HCT116 (cell line): Measurements from ENCODE around the gene SLX9. TPM values are rescaled to one million over a fixed set of nuclear protein-coding genes. Genes with fewer than 3 reads are reported as not detected.

Experiments used
- ATAC-seq: fragments of 200-7000 bp; cut with Tn5 transposase; 2 replicates; pipeline ENCODE4 v1.9.1; 2020; ENCODE audit warnings: mild to moderate bottlenecking, moderate library complexity
- BruUV-seq: library from RNA; stranded (reverse); fragments of 400-500 nt; replicated peaks from 2 replicates; lab custom pipeline; 2021; lab: Mats Ljungman, UMichigan
- CTCF ChIA-PET: fragments of 300-600 bp; sonication (Branson Sonifier 250); formaldehyde crosslinking; loops from one replicate; lab custom pipeline; 2021; ENCODE audit warnings: antibody characterized with exemption; lab: Charles Lee
- POLR2A ChIA-PET: fragments of 300-600, 350-600 bp; sonication (Branson Sonifier 250); formaldehyde crosslinking; loops from one replicate; lab custom pipeline; 2021; ENCODE audit warnings: antibody characterized with exemption; lab: Charles Lee
- RAD21 ChIA-PET, 2 experiments: fragments of 300-600 bp; sonication (Branson Sonifier 250); formaldehyde crosslinking; loops; one replicate each; lab custom pipeline; 2023; ENCODE audit warnings: low total read pairs in 2 of 2; ENCODE audit not compliant: uncharacterized antibody in 2 of 2, unreplicated experiment in 2 of 2, low non-redundant PET in 1 of 2; lab: Charles Lee
- DNase-seq: peaks from one replicate; pipeline ENCODE4 v3.0.0-alpha.2; 2010; ENCODE audit warnings: low read depth, low spot score
- H2AFZ ChIP-seq: fragments of 200-600 bp; shearing (Covaris generic), sonication (generic); 2 replicates; pipeline ENCODE4 v1.6.1; 2017; ENCODE audit warnings: low read depth, mixed run types, mixed read lengths, antibody characterized with exemption, low read length; ENCODE audit not compliant: poor library complexity, severe bottlenecking
- H3K27ac ChIP-seq: 2 replicates; pipeline ENCODE4 v1.5.1; 2012; ENCODE audit warnings: low read depth, low read length
- H3K27me3 ChIP-seq: fragments of 200-600 bp; sonication (generic); 2 replicates; pipeline ENCODE4 v1.6.1; 2016; ENCODE audit warnings: mixed run types, low read length, mixed read lengths; ENCODE audit not compliant: insufficient read depth
- H3K36me3 ChIP-seq, 2 experiments: fragments of 200-500 bp in 1 of 2; fragments of 200-600 bp in 1 of 2; sonication (Bioruptor generic) in 1 of 2; sonication (generic) in 1 of 2; 2 replicates each; pipeline versions ENCODE4 v1.5.1 to v1.6.1; 2014 to 2016; ENCODE audit warnings: low read length in 2 of 2, inconsistent platforms in 1 of 2, mixed read lengths in 1 of 2, mixed run types in 1 of 2; ENCODE audit not compliant: insufficient read depth in 2 of 2, control insufficient read depth in 1 of 2
- H3K4me1 ChIP-seq, 2 experiments: fragments of 200-600 bp in 1 of 2; sonication (generic) in 1 of 2; 2 replicates each; pipeline versions ENCODE4 v1.5.1 to v1.6.1; 2012 to 2017; ENCODE audit warnings: low read length in 2 of 2, inconsistent platforms in 1 of 2, mild to moderate bottlenecking in 1 of 2, mixed read lengths in 1 of 2, mixed run types in 1 of 2, moderate library complexity in 1 of 2; ENCODE audit not compliant: insufficient read depth in 2 of 2, control insufficient read depth in 1 of 2
- H3K4me2 ChIP-seq: fragments of 200-600 bp; sonication (generic); 2 replicates; pipeline ENCODE4 v1.6.1; 2017; ENCODE audit warnings: mixed run types, low read length, mixed read lengths
- H3K4me3 ChIP-seq, 2 experiments: fragments of 200-600 bp in 1 of 2; sonication (generic) in 1 of 2; replicated peaks in 1 of 2; 2 replicates each; pipeline ENCODE4 v1.5.1; 2011 to 2016; ENCODE audit warnings: low read length in 2 of 2, control low read depth in 1 of 2, low read depth in 1 of 2, mild to moderate bottlenecking in 1 of 2, mixed read lengths in 1 of 2, mixed run types in 1 of 2
- H3K79me2 ChIP-seq: fragments of 200-600 bp; sonication (generic); 2 replicates; pipeline ENCODE4 v1.6.1; 2017; ENCODE audit warnings: mild to moderate bottlenecking, mixed run types, low read length, moderate library complexity, mixed read lengths; ENCODE audit not compliant: insufficient read depth
- H3K9ac ChIP-seq: fragments of 200-600 bp; sonication (generic); 2 replicates; pipeline ENCODE4 v1.6.1; 2016; ENCODE audit warnings: low read length, mixed read lengths
- H3K9me2 ChIP-seq: fragments of 200-600 bp; sonication (generic), shearing (Covaris generic); 2 replicates; pipeline ENCODE4 v1.6.1; 2017; ENCODE audit warnings: mixed run types, mild to moderate bottlenecking, moderate library complexity; ENCODE audit not compliant: insufficient read depth
- H3K9me3 ChIP-seq, 2 experiments: fragments of 200-500 bp in 1 of 2; fragments of 200-600 bp in 1 of 2; sonication (Bioruptor generic) in 1 of 2; sonication (generic) in 1 of 2; 2 replicates each; pipeline ENCODE4 v1.6.1; 2014 to 2017; ENCODE audit warnings: low read length in 2 of 2, mixed read lengths in 2 of 2, inconsistent platforms in 1 of 2, low read depth in 1 of 2, mild to moderate bottlenecking in 1 of 2, mixed run types in 1 of 2, moderate library complexity in 1 of 2; ENCODE audit not compliant: control insufficient read depth in 1 of 2, insufficient read depth in 1 of 2
- H4K20me1 ChIP-seq: fragments of 200-600 bp; sonication (generic), shearing (Covaris generic); 2 replicates; pipeline ENCODE4 v1.6.1; 2017; ENCODE audit warnings: mixed run types, mild to moderate bottlenecking, moderate library complexity; ENCODE audit not compliant: insufficient read depth
- CBX3 ChIP-seq: IDR thresholded peaks from 2 replicates; pipeline ENCODE4 v1.6.1; 2012; ENCODE audit warnings: low read depth
- CEBPB ChIP-seq: IDR thresholded peaks from 2 replicates; pipeline ENCODE4 v1.6.1; 2012; ENCODE audit warnings: low read depth
- EGR1 ChIP-seq: IDR thresholded peaks from 2 replicates; pipeline ENCODE4 v1.6.1; 2012; ENCODE audit warnings: low read depth
- ELF1 ChIP-seq: IDR thresholded peaks from 2 replicates; pipeline ENCODE4 v1.6.1; 2012; ENCODE audit warnings: low read depth, borderline replicate concordance
- EZH2phosphoT487 ChIP-seq: fragments of 200-600 bp; IDR thresholded peaks from 2 replicates; pipeline ENCODE4 v1.6.1; 2018; ENCODE audit warnings: antibody characterized with exemption, borderline replicate concordance
- FOSL1 ChIP-seq: IDR thresholded peaks from 2 replicates; pipeline ENCODE4 v1.6.1; 2012; ENCODE audit warnings: low read depth
- JUND ChIP-seq: IDR thresholded peaks from 2 replicates; pipeline ENCODE4 v1.6.1; 2012
- POLR2A ChIP-seq: IDR thresholded peaks from 2 replicates; pipeline ENCODE4 v1.7.0; 2011; ENCODE audit warnings: borderline replicate concordance; ENCODE audit not compliant: insufficient read depth, insufficient read length; ENCODE audit errors: extremely low read depth
- REST ChIP-seq: IDR thresholded peaks from 2 replicates; pipeline ENCODE4 v1.6.1; 2012; ENCODE audit warnings: low read depth
- SIN3A ChIP-seq: IDR thresholded peaks from 2 replicates; pipeline ENCODE4 v1.6.1; 2012; ENCODE audit warnings: low read depth
- SP1 ChIP-seq: IDR thresholded peaks from 2 replicates; pipeline ENCODE4 v1.6.1; 2012; ENCODE audit warnings: low read depth
- SRF ChIP-seq: IDR thresholded peaks from 2 replicates; pipeline ENCODE4 v1.6.1; 2012; ENCODE audit warnings: low read depth
- TCF7L2 ChIP-seq: IDR thresholded peaks from 2 replicates; pipeline ENCODE4 v1.7.0; 2011; ENCODE audit warnings: borderline replicate concordance, inconsistent platforms; ENCODE audit not compliant: insufficient read depth, insufficient read length; ENCODE audit errors: extremely low read depth
- YY1 ChIP-seq: IDR thresholded peaks from 2 replicates; pipeline ENCODE4 v1.6.1; 2011; ENCODE audit warnings: low read length, low read depth, moderate library complexity, mild to moderate bottlenecking; ENCODE audit not compliant: insufficient replicate concordance; ENCODE audit errors: extremely low read depth
- ZNF274 ChIP-seq: fragments of 200-500 bp; sonication (Bioruptor generic); IDR thresholded peaks from 2 replicates; pipeline ENCODE4 v1.6.1; 2014; ENCODE audit warnings: mild to moderate bottlenecking, low read depth, low read length, inconsistent platforms
- intact Hi-C: fragments of 100-400 bp; cut with micrococcal nuclease; formaldehyde crosslinking; loops from 2 replicates; pipeline ENCODE4 v1.10.0; 2022
- total RNA-seq: library from RNA; stranded (reverse); gene quantifications from one replicate; pipeline ENCODE4 v1.2.1, GENCODE V29; 2021; ENCODE audit not compliant: unreplicated experiment
- TF ChIP-seq, protein P1 (sequence below): IDR thresholded peaks from 2 replicates; pipeline ENCODE4 v1.6.1; 2012
- TF ChIP-seq, protein P2 (sequence below): IDR thresholded peaks from 2 replicates; pipeline ENCODE4 v1.6.1; 2012

Gene SLX9
- total RNA-seq, 1 experiment from 2014 or later = 61.9 TPM

GRCh38 chr21:44988607-44989536, 49.0 kb downstream of the SLX9 start:
- ATAC-seq = no peak
- H2AFZ ChIP-seq = no peak overlapping the region
- RAD21 ChIA-PET = no interaction called here
- TF ChIP-seq, protein P1, sequence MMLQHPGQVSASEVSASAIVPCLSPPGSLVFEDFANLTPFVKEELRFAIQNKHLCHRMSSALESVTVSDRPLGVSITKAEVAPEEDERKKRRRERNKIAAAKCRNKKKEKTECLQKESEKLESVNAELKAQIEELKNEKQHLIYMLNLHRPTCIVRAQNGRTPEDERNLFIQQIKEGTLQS = no peak
- TF ChIP-seq TCF7L2 (no peak), SP1 (no peak), REST (no peak), YY1 (no peak), ZNF274 (no peak), EGR1 (no peak), CEBPB (no peak), CBX3 (no peak), JUND (no peak), EZH2phosphoT487 (no peak), SRF (no peak), FOSL1 (no peak), POLR2A (no peak), ELF1 (no peak), SIN3A (no peak)
- TF ChIP-seq, protein P2, sequence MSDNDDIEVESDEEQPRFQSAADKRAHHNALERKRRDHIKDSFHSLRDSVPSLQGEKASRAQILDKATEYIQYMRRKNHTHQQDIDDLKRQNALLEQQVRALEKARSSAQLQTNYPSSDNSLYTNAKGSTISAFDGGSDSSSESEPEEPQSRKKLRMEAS = no peak
- TF ChIP-seq, all 23 proteins: peak for 0
- no peak for DNase-seq
- ChIA-PET CTCF (no interaction called here), POLR2A (no interaction called here)
- Histone ChIP-seq H3K4me1 (no peaks in the 10 kb centered on the region), H3K4me3 (no peak overlapping the region), H3K9me3 (no peaks in the 10 kb centered on the region), H3K4me2 (no peak overlapping the region), H3K36me3 (no peaks in the 10 kb centered on the region), H3K9me2 (no peaks in the 10 kb centered on the region), H3K9ac (no peak overlapping the region), H3K79me2 (no peaks in the 10 kb centered on the region), H3K27me3 (no peaks in the 10 kb centered on the region), H3K27ac (no peak overlapping the region), H4K20me1 (no peaks in the 10 kb centered on the region)
- intact Hi-C loops = no loop called here
- no TSS peak for BruUV-seq
